Loucy (cell line): ENCODE measurements around the gene MADD.

ENCODE experiments used
- H2AFZ ChIP-seq: fragments of 200-600 bp; sonication (generic); 2 replicates; pipeline ENCODE4 v1.6.0; 2016; ENCODE audit warnings: antibody characterized with exemption, mild to moderate bottlenecking, low read length, moderate library complexity
- H3F3A ChIP-seq: fragments of 200-600 bp; 2 replicates; pipeline ENCODE4 v1.6.0; 2016; ENCODE audit warnings: antibody characterized with exemption, low read depth, mild to moderate bottlenecking
- H3K27me3 ChIP-seq: fragments of 200-600 bp; sonication (generic); 2 replicates; pipeline ENCODE4 v1.6.1; 2014; ENCODE audit warnings: low read length, mild to moderate bottlenecking; ENCODE audit not compliant: insufficient read depth, poor library complexity, severe bottlenecking
- H3K36me3 ChIP-seq: fragments of 200-600 bp; sonication (generic); 2 replicates; pipeline ENCODE4 v1.6.1; 2016; ENCODE audit warnings: low read length; ENCODE audit not compliant: insufficient read depth
- H3K4me1 ChIP-seq: fragments of 200-600 bp; sonication (generic); 2 replicates; pipeline ENCODE4 v1.5.1; 2014; ENCODE audit warnings: low read length, mild to moderate bottlenecking; ENCODE audit not compliant: insufficient read depth, poor library complexity, severe bottlenecking
- H3K4me2 ChIP-seq: fragments of 200-600 bp; sonication (generic); 2 replicates; pipeline ENCODE4 v1.6.0; 2014; ENCODE audit warnings: antibody characterized with exemption, low read length, low read depth, mild to moderate bottlenecking; ENCODE audit not compliant: poor library complexity, severe bottlenecking
- H3K4me3 ChIP-seq: fragments of 200-600 bp; sonication (generic); 2 replicates; pipeline ENCODE4 v1.5.1; 2014; ENCODE audit warnings: low read length, mild to moderate bottlenecking, mixed read lengths; ENCODE audit not compliant: poor library complexity, severe bottlenecking
- H3K79me2 ChIP-seq: fragments of 200-600 bp; sonication (generic); 2 replicates; pipeline ENCODE4 v1.6.1; 2014; ENCODE audit warnings: low read length; ENCODE audit not compliant: insufficient read depth
- H3K9ac ChIP-seq: fragments of 200-600 bp; sonication (generic); 2 replicates; pipeline ENCODE4 v1.6.0; 2014; ENCODE audit warnings: mild to moderate bottlenecking, low read depth, low read length, moderate library complexity; ENCODE audit not compliant: poor library complexity, severe bottlenecking
- H3K9me2 ChIP-seq: fragments of 200-600 bp; sonication (generic); replicated peaks from 2 replicates; pipeline ENCODE4 v1.6.1; 2016; ENCODE audit warnings: low read depth, low read length, mixed read lengths
- H3K9me3 ChIP-seq: fragments of 200-600 bp; sonication (generic); 2 replicates; pipeline ENCODE4 v1.6.1; 2014; ENCODE audit warnings: mild to moderate bottlenecking, antibody characterized with exemption, low read length, low read depth; ENCODE audit not compliant: insufficient read depth
- H4K20me1 ChIP-seq: fragments of 200-600 bp; sonication (generic); 2 replicates; pipeline ENCODE4 v1.6.0; 2014; ENCODE audit warnings: antibody characterized with exemption, low read length, mild to moderate bottlenecking; ENCODE audit not compliant: insufficient read depth, poor library complexity, severe bottlenecking
- EZH2phosphoT487 ChIP-seq: fragments of 200-600 bp; IDR thresholded peaks from 2 replicates; pipeline ENCODE4 v1.6.1; 2018; ENCODE audit warnings: antibody characterized with exemption, mild to moderate bottlenecking, moderate library complexity, borderline replicate concordance
- TF ChIP-seq, protein P1 (sequence below): fragments of 200-600 bp; sonication (generic); conservative IDR thresholded peaks from 2 replicates; pipeline ENCODE4 v1.5.1; 2014; ENCODE audit warnings: mild to moderate bottlenecking, antibody characterized with exemption, low read length

Gene MADD

DNA sequence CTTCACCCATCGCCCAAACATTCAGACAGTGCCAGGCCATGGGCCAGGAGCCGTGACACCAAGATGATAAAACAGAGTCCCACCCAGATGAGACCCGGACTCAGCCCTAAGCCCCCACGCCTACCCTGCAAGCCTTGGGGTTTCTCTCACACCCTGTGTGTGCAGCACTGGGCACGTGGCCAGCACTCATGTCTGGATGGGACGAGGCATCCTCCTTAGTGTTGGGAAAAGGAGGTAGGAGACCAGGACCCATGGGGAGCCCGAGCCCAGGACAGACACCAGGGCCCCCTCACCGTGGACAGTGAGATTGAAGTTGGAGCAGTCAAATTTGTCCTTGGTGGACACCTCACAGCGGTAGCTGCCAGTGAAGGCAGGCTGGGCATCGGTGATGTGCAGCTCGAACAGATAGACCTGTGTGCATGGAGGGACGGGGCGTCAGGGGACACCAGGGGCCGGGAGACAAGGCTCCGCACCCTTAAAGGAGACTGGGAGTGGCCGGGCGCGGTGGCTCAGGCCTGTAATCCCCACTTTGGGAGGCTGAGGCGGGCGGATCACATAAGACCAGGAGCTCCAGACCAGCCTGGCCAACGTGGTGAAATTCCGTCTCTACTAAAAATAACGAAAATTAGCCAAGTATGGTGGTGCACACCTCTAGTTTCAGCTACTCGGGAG, 78.3 kb downstream of the MADD start:
- Histone ChIP-seq H2AFZ (no peak overlapping the region), H3K9me2 (no peaks in the 10 kb centered on the region), H3K36me3 (no peaks in the 10 kb centered on the region), H4K20me1 (no peaks in the 10 kb centered on the region), H3K9me3 (no peaks in the 10 kb centered on the region), H3K79me2 (no peaks in the 10 kb centered on the region), H3K4me2 (no peak overlapping the region), H3K4me3 (no peak overlapping the region), H3K9ac (no peak overlapping the region), H3K27me3 (no peaks in the 10 kb centered on the region), H3K4me1 (no peaks in the 10 kb centered on the region), H3F3A (no peaks in the 10 kb centered on the region)
- TF ChIP-seq EZH2phosphoT487: no peak
- TF ChIP-seq, protein P1, sequence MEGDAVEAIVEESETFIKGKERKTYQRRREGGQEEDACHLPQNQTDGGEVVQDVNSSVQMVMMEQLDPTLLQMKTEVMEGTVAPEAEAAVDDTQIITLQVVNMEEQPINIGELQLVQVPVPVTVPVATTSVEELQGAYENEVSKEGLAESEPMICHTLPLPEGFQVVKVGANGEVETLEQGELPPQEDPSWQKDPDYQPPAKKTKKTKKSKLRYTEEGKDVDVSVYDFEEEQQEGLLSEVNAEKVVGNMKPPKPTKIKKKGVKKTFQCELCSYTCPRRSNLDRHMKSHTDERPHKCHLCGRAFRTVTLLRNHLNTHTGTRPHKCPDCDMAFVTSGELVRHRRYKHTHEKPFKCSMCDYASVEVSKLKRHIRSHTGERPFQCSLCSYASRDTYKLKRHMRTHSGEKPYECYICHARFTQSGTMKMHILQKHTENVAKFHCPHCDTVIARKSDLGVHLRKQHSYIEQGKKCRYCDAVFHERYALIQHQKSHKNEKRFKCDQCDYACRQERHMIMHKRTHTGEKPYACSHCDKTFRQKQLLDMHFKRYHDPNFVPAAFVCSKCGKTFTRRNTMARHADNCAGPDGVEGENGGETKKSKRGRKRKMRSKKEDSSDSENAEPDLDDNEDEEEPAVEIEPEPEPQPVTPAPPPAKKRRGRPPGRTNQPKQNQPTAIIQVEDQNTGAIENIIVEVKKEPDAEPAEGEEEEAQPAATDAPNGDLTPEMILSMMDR: no peak

GRCh38 chr11:47348859-47349258, 78.9 kb downstream of the MADD start:
- no peaks in the 10 kb centered on the region for H3F3A ChIP-seq
- no peaks in the 10 kb centered on the region for H3K4me1 ChIP-seq
- no peaks in the 10 kb centered on the region for H3K9me2 ChIP-seq
- no peaks in the 10 kb centered on the region for H3K9me3 ChIP-seq
- no peaks in the 10 kb centered on the region for H3K36me3 ChIP-seq
- H3K79me2 ChIP-seq: no peaks in the 10 kb centered on the region
- no peak overlapping the region for H3K4me2 ChIP-seq
- no peak overlapping the region for H3K4me3 ChIP-seq
- H4K20me1 ChIP-seq: no peaks in the 10 kb centered on the region
- H3K27me3 ChIP-seq: no peaks in the 10 kb centered on the region
- peak overlapping the region; percentile 3 for H3K9ac ChIP-seq
- 0 out of 2 replicates have a peak overlapping the region, but pooled peaks have one; percentile 3 for H2AFZ ChIP-seq
- TF ChIP-seq EZH2phosphoT487: no peak
- TF ChIP-seq, protein P1: peak; percentile 53

- Histone ChIP-seq H4K20me1 (no peaks in the 10 kb centered on the region), H3K4me1 (no peaks in the 10 kb centered on the region), H3K36me3 (no peaks in the 10 kb centered on the region), H3K9ac (peak overlapping the region; percentile 3), H3K9me2 (no peaks in the 10 kb centered on the region), H3K79me2 (no peaks in the 10 kb centered on the region), H3K9me3 (no peaks in the 10 kb centered on the region), H3K4me2 (no peak overlapping the region), H3K4me3 (no peak overlapping the region), H2AFZ (no peak overlapping the region), H3K27me3 (no peaks in the 10 kb centered on the region), H3F3A (no peaks in the 10 kb centered on the region)
- TF ChIP-seq EZH2phosphoT487: no peak
- TF ChIP-seq, protein P1: no peak
Observed at GRCh38 chr11:47349521-47350095, 79.7 kb downstream of the MADD start.
